HCT116 (cell line): ENCODE data around the gene LUZP2. TPM values are rescaled to one million over a fixed set of nuclear protein-coding genes. Genes with fewer than 3 reads are reported as not detected.

Experiments used
- ATAC-seq: fragments of 200-7000 bp; cut with Tn5 transposase; 2 replicates; pipeline ENCODE4 v1.9.1; 2020; ENCODE audit warnings: mild to moderate bottlenecking, moderate library complexity
- BruUV-seq: library from RNA; stranded (reverse); fragments of 400-500 nt; replicated peaks from 2 replicates; lab custom pipeline; 2021; lab: Mats Ljungman, UMichigan
- CTCF ChIA-PET: fragments of 300-600 bp; sonication (Branson Sonifier 250); formaldehyde crosslinking; loops from one replicate; lab custom pipeline; 2021; ENCODE audit warnings: antibody characterized with exemption; lab: Charles Lee
- POLR2A ChIA-PET: fragments of 300-600, 350-600 bp; sonication (Branson Sonifier 250); formaldehyde crosslinking; loops from one replicate; lab custom pipeline; 2021; ENCODE audit warnings: antibody characterized with exemption; lab: Charles Lee
- RAD21 ChIA-PET, 2 experiments: fragments of 300-600 bp; sonication (Branson Sonifier 250); formaldehyde crosslinking; loops; one replicate each; lab custom pipeline; 2023; ENCODE audit warnings: low total read pairs in 2 of 2; ENCODE audit not compliant: uncharacterized antibody in 2 of 2, unreplicated experiment in 2 of 2, low non-redundant PET in 1 of 2; lab: Charles Lee
- DNase-seq: peaks from one replicate; pipeline ENCODE4 v3.0.0-alpha.2; 2010; ENCODE audit warnings: low read depth, low spot score
- H2AFZ ChIP-seq: fragments of 200-600 bp; shearing (Covaris generic), sonication (generic); 2 replicates; pipeline ENCODE4 v1.6.1; 2017; ENCODE audit warnings: low read depth, mixed run types, mixed read lengths, antibody characterized with exemption, low read length; ENCODE audit not compliant: poor library complexity, severe bottlenecking
- H3K27ac ChIP-seq: 2 replicates; pipeline ENCODE4 v1.5.1; 2012; ENCODE audit warnings: low read depth, low read length
- H3K27me3 ChIP-seq: fragments of 200-600 bp; sonication (generic); 2 replicates; pipeline ENCODE4 v1.6.1; 2016; ENCODE audit warnings: mixed run types, low read length, mixed read lengths; ENCODE audit not compliant: insufficient read depth
- H3K36me3 ChIP-seq, 2 experiments: fragments of 200-500 bp in 1 of 2; fragments of 200-600 bp in 1 of 2; sonication (Bioruptor generic) in 1 of 2; sonication (generic) in 1 of 2; 2 replicates each; pipeline versions ENCODE4 v1.5.1 to v1.6.1; 2014 to 2016; ENCODE audit warnings: low read length in 2 of 2, inconsistent platforms in 1 of 2, mixed read lengths in 1 of 2, mixed run types in 1 of 2; ENCODE audit not compliant: insufficient read depth in 2 of 2, control insufficient read depth in 1 of 2
- H3K4me1 ChIP-seq, 2 experiments: fragments of 200-600 bp in 1 of 2; sonication (generic) in 1 of 2; 2 replicates each; pipeline versions ENCODE4 v1.5.1 to v1.6.1; 2012 to 2017; ENCODE audit warnings: low read length in 2 of 2, inconsistent platforms in 1 of 2, mild to moderate bottlenecking in 1 of 2, mixed read lengths in 1 of 2, mixed run types in 1 of 2, moderate library complexity in 1 of 2; ENCODE audit not compliant: insufficient read depth in 2 of 2, control insufficient read depth in 1 of 2
- H3K4me2 ChIP-seq: fragments of 200-600 bp; sonication (generic); 2 replicates; pipeline ENCODE4 v1.6.1; 2017; ENCODE audit warnings: mixed run types, low read length, mixed read lengths
- H3K4me3 ChIP-seq, 2 experiments: fragments of 200-600 bp in 1 of 2; sonication (generic) in 1 of 2; replicated peaks in 1 of 2; 2 replicates each; pipeline ENCODE4 v1.5.1; 2011 to 2016; ENCODE audit warnings: low read length in 2 of 2, control low read depth in 1 of 2, low read depth in 1 of 2, mild to moderate bottlenecking in 1 of 2, mixed read lengths in 1 of 2, mixed run types in 1 of 2
- H3K79me2 ChIP-seq: fragments of 200-600 bp; sonication (generic); 2 replicates; pipeline ENCODE4 v1.6.1; 2017; ENCODE audit warnings: mild to moderate bottlenecking, mixed run types, low read length, moderate library complexity, mixed read lengths; ENCODE audit not compliant: insufficient read depth
- H3K9ac ChIP-seq: fragments of 200-600 bp; sonication (generic); 2 replicates; pipeline ENCODE4 v1.6.1; 2016; ENCODE audit warnings: low read length, mixed read lengths
- H3K9me2 ChIP-seq: fragments of 200-600 bp; sonication (generic), shearing (Covaris generic); 2 replicates; pipeline ENCODE4 v1.6.1; 2017; ENCODE audit warnings: mixed run types, mild to moderate bottlenecking, moderate library complexity; ENCODE audit not compliant: insufficient read depth
- H3K9me3 ChIP-seq, 2 experiments: fragments of 200-500 bp in 1 of 2; fragments of 200-600 bp in 1 of 2; sonication (Bioruptor generic) in 1 of 2; sonication (generic) in 1 of 2; 2 replicates each; pipeline ENCODE4 v1.6.1; 2014 to 2017; ENCODE audit warnings: low read length in 2 of 2, mixed read lengths in 2 of 2, inconsistent platforms in 1 of 2, low read depth in 1 of 2, mild to moderate bottlenecking in 1 of 2, mixed run types in 1 of 2, moderate library complexity in 1 of 2; ENCODE audit not compliant: control insufficient read depth in 1 of 2, insufficient read depth in 1 of 2
- H4K20me1 ChIP-seq: fragments of 200-600 bp; sonication (generic), shearing (Covaris generic); 2 replicates; pipeline ENCODE4 v1.6.1; 2017; ENCODE audit warnings: mixed run types, mild to moderate bottlenecking, moderate library complexity; ENCODE audit not compliant: insufficient read depth
- CBX3 ChIP-seq: IDR thresholded peaks from 2 replicates; pipeline ENCODE4 v1.6.1; 2012; ENCODE audit warnings: low read depth
- EZH2 ChIP-seq: fragments of 200-600 bp; sonication (generic); IDR thresholded peaks from 2 replicates; pipeline ENCODE4 v1.6.1; 2017; ENCODE audit warnings: antibody characterized with exemption, mixed run types
- EZH2phosphoT487 ChIP-seq: fragments of 200-600 bp; IDR thresholded peaks from 2 replicates; pipeline ENCODE4 v1.6.1; 2018; ENCODE audit warnings: antibody characterized with exemption, borderline replicate concordance
- FOSL1 ChIP-seq: IDR thresholded peaks from 2 replicates; pipeline ENCODE4 v1.6.1; 2012; ENCODE audit warnings: low read depth
- JUND ChIP-seq: IDR thresholded peaks from 2 replicates; pipeline ENCODE4 v1.6.1; 2012
- POLR2AphosphoS5 ChIP-seq: IDR thresholded peaks from 2 replicates; pipeline ENCODE4 v1.6.1; 2011; ENCODE audit warnings: mild to moderate bottlenecking, low read depth, low read length, moderate library complexity
- SIN3A ChIP-seq: IDR thresholded peaks from 2 replicates; pipeline ENCODE4 v1.6.1; 2012; ENCODE audit warnings: low read depth
- SP1 ChIP-seq: IDR thresholded peaks from 2 replicates; pipeline ENCODE4 v1.6.1; 2012; ENCODE audit warnings: low read depth
- TCF7L2 ChIP-seq: IDR thresholded peaks from 2 replicates; pipeline ENCODE4 v1.7.0; 2011; ENCODE audit warnings: borderline replicate concordance, inconsistent platforms; ENCODE audit not compliant: insufficient read depth, insufficient read length; ENCODE audit errors: extremely low read depth
- ZFX ChIP-seq: fragments of 450-650 bp; IDR thresholded peaks from 2 replicates; pipeline ENCODE4 v1.6.1; 2017
- ZNF274 ChIP-seq: fragments of 200-500 bp; sonication (Bioruptor generic); IDR thresholded peaks from 2 replicates; pipeline ENCODE4 v1.6.1; 2014; ENCODE audit warnings: mild to moderate bottlenecking, low read depth, low read length, inconsistent platforms
- intact Hi-C: fragments of 100-400 bp; cut with micrococcal nuclease; formaldehyde crosslinking; loops from 2 replicates; pipeline ENCODE4 v1.10.0; 2022
- total RNA-seq: library from RNA; stranded (reverse); gene quantifications from one replicate; pipeline ENCODE4 v1.2.1, GENCODE V29; 2021; ENCODE audit not compliant: unreplicated experiment
- TF ChIP-seq, protein P1 (sequence below): IDR thresholded peaks from 2 replicates; pipeline ENCODE4 v1.6.1; 2012
- TF ChIP-seq, protein P2 (sequence below), 3 experiments: fragments of 200-600 bp in 1 of 3; sonication (generic) in 1 of 3; IDR thresholded peaks in 2 of 3; conservative IDR thresholded peaks in 1 of 3; 2 replicates each; pipeline ENCODE4 v1.5.1; 2012 to 2017; ENCODE audit warnings: low read depth in 2 of 3, low read length in 2 of 3, antibody characterized with exemption in 1 of 3, borderline replicate concordance in 1 of 3, control low read depth in 1 of 3, mild to moderate bottlenecking in 1 of 3, mixed read lengths in 1 of 3, mixed run types in 1 of 3, moderate library complexity in 1 of 3; ENCODE audit not compliant: insufficient read depth in 1 of 3
- TF ChIP-seq, protein P3 (sequence below): IDR thresholded peaks from 2 replicates; pipeline ENCODE4 v1.6.1; 2011; ENCODE audit warnings: mild to moderate bottlenecking, low read length, moderate library complexity; ENCODE audit not compliant: insufficient replicate concordance; ENCODE audit errors: extremely low read depth

The LUZP2 gene
- total RNA-seq, 1 experiment from 2014 or later: not detected

DNA sequence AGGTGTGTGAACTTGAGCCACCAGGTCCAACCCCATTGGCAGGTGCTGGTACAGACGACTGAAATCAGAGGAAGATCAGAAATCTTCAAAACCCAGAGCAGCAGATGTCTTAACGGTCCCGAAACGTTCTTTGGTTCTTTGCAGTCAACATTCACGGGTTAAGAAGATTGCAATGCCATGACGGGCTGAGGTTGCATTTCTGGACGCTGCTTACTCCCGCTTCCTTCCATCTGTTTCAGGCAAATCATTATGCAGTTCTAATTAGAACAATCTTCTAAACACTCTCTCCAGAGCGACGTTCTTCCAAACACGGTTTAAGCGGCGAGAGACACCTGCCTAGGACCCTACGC lies 492 bp upstream of the LUZP2 start:
- Histone ChIP-seq H3K36me3 (no peaks in the 10 kb centered on the region), H3K9me3 (peaks cover 15 to 21% of the 10 kb centered on the region in 2 experiments; a peak in 2 of 4 replicates), H3K9me2 (no peaks in the 10 kb centered on the region), H3K4me3 (no peak overlapping the region), H3K79me2 (no peaks in the 10 kb centered on the region), H2AFZ (no peak overlapping the region), H3K27me3 (no peaks in the 10 kb centered on the region), H4K20me1 (no peaks in the 10 kb centered on the region), H3K4me2 (no peak overlapping the region), H3K27ac (no peak overlapping the region), H3K9ac (no peak overlapping the region), H3K4me1 (no peaks in the 10 kb centered on the region)
- no peak for DNase-seq
- ChIA-PET POLR2A (no interaction called here), RAD21 (no interaction called here), CTCF (no interaction called here)
- no TSS peak for BruUV-seq
- intact Hi-C loops: no loop called here
- TF ChIP-seq JUND (no peak), CBX3 (no peak), EZH2 (no peak), SIN3A (no peak), SP1 (no peak), ZNF274 (no peak), POLR2AphosphoS5 (no peak), TCF7L2 (no peak), FOSL1 (no peak), ZFX (no peak), EZH2phosphoT487 (no peak)
- TF ChIP-seq, protein P1, sequence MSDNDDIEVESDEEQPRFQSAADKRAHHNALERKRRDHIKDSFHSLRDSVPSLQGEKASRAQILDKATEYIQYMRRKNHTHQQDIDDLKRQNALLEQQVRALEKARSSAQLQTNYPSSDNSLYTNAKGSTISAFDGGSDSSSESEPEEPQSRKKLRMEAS: no peak
- TF ChIP-seq, protein P2, sequence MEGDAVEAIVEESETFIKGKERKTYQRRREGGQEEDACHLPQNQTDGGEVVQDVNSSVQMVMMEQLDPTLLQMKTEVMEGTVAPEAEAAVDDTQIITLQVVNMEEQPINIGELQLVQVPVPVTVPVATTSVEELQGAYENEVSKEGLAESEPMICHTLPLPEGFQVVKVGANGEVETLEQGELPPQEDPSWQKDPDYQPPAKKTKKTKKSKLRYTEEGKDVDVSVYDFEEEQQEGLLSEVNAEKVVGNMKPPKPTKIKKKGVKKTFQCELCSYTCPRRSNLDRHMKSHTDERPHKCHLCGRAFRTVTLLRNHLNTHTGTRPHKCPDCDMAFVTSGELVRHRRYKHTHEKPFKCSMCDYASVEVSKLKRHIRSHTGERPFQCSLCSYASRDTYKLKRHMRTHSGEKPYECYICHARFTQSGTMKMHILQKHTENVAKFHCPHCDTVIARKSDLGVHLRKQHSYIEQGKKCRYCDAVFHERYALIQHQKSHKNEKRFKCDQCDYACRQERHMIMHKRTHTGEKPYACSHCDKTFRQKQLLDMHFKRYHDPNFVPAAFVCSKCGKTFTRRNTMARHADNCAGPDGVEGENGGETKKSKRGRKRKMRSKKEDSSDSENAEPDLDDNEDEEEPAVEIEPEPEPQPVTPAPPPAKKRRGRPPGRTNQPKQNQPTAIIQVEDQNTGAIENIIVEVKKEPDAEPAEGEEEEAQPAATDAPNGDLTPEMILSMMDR (IDR thresholded peaks at IDR 0.05 in 2 of 3, conservative IDR thresholded peaks at IDR 0.05 in 1 of 3; ENCODE audit: borderline replicate concordance in 1 of 3, insufficient read depth in 1 of 3, low read depth in 2 of 3, low read length in 2 of 3): no peak
- TF ChIP-seq, protein P3, sequence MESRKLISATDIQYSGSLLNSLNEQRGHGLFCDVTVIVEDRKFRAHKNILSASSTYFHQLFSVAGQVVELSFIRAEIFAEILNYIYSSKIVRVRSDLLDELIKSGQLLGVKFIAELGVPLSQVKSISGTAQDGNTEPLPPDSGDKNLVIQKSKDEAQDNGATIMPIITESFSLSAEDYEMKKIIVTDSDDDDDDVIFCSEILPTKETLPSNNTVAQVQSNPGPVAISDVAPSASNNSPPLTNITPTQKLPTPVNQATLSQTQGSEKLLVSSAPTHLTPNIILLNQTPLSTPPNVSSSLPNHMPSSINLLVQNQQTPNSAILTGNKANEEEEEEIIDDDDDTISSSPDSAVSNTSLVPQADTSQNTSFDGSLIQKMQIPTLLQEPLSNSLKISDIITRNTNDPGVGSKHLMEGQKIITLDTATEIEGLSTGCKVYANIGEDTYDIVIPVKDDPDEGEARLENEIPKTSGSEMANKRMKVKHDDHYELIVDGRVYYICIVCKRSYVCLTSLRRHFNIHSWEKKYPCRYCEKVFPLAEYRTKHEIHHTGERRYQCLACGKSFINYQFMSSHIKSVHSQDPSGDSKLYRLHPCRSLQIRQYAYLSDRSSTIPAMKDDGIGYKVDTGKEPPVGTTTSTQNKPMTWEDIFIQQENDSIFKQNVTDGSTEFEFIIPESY: no peak
- no peak for ATAC-seq
